HG03135 (cell line): ENCODE data around the gene TBCCD1.
"Not testable (repeated sequence)": the region's sequence is repeated elsewhere in the genome, so short reads cannot be mapped to it uniquely, and the experiment has no call there.

Source experiments
- ATAC-seq: cut with Tn5 transposase; IDR thresholded peaks from one replicate; pipeline ENCODE4 v1.9.1; 2021; ENCODE audit warnings: mild to moderate bottlenecking, moderate library complexity; ENCODE audit not compliant: unreplicated experiment

Gene TBCCD1

DNA sequence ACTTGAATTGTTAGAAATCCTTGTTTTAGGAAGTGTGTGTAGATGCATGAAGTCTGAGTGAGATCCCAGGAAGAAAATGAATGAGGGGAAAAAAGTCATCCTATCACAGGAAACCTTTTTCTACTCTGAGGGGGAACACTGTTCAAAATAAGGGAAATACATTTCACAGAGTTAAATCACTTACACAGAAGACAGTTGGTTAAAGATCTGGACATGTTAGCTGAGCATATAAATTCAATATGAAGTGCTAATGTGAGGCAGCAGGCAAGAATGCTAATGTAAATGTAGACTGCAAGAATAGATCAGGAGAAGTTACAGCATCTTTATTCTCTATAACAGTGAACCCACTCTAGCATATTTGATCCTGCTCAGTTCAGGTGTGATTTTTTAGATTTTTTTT is 2.6 kb downstream of the TBCCD1 start:
- ATAC-seq = no peak

DNA sequence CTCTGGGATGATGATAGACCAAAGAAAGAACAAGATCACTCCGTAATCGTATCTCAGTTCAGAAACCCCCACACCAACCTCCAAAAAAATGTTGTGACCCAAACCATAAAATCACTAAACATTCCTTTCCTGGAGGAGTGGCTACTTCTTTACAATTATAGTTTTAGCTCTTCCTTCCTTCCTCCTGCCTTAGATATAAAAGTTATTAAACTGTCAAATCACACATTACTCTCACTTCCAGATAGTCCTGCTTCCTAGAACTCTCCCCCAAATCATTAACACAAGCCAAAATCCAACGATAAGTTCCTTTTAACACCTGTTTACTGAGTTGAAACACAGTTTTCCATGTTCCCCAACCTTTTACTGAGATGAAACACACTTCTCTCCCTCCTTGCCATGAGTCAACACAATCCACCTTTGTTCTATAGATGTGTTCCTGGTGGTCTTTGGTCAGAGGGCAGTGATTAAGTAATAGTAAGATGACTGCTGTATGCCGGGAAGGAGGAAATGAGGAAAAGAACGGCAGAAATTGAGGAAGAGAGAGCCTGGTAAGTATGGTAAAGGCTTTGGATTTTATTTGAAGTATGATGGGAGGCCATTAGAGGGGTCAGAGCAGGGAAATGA is 14.6 kb downstream of the TBCCD1 start:
- ATAC-seq = no peak

DNA sequence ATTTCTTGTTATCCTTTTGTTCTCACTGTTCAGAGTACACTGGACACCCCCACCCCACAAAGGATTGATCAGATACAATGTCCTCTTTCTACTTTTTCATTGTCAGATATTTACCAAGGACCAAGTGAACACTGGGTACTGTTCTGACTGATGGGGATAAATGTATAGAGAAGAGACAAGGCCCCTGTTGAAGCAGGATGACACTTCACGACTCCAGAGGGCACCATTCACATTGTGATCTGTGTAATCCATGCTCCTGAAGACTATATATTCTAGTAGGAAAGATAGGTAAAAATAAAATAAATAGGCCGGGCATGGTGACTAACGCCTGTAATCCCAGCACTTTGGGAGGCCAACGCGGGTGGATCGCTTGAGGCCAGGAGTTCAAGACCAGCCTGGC is 15.8 kb downstream of the TBCCD1 start:
- ATAC-seq = no peak

DNA sequence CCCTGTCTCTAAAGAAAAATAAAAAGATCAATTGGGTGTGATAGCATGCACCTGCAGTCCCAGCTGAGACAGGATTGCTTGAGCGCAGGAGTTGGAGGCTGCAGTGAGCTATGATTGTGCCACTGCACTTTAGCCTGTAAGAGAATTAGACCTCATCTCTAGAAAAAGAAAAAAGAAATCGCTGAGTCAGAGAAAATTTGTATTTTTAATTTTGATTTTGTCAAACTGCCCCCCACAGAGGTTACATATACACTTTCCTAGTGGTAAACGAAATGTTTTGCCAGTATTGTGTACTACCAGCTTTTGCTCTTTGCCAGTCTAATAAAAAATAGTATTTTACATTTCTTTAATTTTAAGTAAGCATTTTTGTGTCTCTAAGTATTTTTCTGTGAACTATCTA is 17.6 kb downstream of the TBCCD1 start:
- no peak for ATAC-seq

DNA sequence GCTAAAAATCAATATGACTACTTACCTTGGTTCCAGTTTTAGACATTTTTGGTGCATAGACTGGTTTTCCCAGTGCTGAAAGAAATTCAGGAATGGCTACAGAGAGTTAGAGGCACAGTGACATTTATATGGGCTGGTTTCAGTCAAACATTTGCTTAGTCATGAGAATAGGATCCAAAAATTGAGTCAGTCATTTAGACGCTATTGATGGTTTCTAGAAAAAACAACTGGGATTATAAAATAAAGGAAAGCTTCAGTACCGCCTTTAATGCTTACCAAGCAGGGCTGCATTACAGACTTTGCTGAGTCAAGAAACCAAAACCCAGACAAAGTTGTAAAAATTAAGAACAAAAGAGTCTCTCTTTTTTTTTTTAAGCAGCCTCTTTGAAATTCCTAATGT is 22.9 kb downstream of the TBCCD1 start, which contains the start of gene CRYGS:
TSS of gene CRYGS (minus strand) at position 100 of the 400 bp plus-strand sequence. CDS start at position 46, 54 bp downstream.
- ATAC-seq = no peak

DNA sequence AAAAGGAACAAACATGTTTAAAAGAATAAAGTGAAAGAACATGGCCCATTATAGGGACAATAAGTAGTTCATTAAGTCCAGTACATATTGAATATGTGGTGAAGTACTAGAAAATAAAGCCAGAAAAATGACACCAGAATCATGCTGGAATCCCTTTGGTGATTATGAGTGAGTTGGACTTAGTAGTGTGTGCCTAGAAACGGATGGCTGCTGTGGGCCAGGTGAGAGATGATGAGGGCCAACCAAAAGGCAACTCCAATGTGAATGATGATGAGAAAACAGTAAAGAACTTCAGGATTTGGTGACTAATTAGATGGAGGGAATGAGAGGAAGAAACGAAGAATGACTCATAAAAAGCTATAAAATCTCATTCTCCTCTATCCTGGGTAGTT is 26.3 kb downstream of the TBCCD1 start:
- no peak for ATAC-seq

DNA sequence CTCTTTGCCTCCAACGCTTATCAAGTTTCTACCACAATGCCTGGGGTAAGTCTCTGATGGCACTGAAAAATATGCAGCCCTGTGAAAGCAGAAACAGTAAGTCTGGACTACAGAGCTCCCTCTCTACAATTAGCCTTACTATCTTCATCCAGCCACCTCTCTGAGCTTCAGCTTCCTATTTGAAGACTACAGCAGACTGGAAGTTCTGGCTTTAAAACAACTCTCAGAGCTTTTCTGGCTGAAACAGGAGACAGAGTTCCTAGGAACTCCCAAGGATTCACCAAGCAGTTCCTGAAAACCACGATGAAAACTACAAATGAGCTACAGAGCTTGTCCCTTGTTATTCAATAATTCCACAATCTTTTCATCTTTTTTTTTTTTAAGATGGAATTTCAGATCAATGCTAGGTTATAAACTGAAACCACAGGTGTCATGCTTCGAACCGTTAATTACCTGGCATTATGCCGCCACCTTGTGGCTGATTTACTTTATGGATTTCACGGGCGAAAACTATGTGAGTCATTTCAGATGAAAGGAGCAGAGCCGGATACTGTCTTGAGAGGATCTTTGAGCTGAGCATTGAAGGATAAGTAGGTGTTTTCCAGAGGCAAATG is 26.8 kb downstream of the TBCCD1 start:
- ATAC-seq = peak; percentile 68

DNA sequence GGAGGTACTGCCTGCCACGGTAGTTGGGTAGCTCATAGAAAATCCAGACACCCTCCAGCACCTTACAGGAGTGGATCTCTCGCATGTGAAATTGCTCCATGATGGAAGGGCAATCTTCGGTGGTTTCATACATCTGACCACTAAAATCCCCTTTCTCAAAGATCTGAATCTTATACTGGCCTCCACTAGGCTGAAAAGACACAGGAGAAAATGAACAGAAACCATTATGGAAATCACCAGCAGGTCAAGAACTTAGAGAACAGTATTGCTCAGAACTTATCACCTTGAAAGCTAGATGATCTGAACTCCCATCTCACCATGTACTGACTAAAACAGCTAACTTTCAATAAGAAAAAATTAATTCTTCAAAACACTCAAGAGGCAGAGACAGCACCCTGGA is 28.4 kb downstream of the TBCCD1 start:
- ATAC-seq = no peak

DNA sequence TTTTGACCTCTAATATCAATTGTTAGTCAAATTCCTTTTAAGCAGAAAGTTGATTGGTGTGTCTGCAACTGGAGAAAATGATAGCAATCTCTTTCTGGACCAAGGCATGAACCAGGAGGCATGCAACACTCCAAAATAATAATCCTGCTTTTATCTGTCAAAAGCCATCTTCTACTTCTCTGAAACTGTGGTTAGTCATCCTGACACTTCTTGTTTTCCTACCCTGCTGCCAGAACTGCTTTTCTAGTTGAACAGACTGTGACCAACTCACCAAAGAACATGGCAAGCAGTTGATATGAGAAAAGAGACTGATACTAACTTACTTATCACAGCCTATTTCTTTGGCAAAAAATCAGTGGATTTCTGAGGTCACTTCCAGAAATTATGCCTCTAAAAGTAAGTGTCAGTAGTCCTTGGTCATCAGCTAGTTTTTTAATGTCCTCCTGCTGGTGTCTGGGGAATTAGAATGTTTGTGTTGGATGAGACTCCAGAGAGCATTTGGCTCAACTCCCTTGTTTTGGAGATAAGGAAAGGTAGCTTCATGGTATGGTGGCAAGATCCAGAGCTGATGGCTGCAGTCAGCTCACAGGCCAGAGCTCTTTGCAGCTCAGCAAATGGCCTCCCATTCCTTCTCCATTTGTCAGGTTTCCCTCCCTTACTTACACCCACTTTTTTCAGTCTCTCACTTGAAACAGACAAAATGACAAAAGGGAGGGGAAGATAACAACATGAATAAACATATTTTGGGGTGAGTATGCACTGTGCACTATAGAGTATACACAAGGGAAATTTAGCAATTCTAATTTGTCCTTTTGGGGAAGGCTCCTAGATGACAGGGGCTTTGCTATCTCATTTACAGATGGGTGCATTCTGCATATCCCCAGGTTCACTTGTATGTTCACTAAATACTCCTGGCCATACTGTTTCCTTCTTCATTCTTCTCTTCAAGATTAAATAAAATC is 30.0 kb downstream of the TBCCD1 start:
- no peak for ATAC-seq

DNA sequence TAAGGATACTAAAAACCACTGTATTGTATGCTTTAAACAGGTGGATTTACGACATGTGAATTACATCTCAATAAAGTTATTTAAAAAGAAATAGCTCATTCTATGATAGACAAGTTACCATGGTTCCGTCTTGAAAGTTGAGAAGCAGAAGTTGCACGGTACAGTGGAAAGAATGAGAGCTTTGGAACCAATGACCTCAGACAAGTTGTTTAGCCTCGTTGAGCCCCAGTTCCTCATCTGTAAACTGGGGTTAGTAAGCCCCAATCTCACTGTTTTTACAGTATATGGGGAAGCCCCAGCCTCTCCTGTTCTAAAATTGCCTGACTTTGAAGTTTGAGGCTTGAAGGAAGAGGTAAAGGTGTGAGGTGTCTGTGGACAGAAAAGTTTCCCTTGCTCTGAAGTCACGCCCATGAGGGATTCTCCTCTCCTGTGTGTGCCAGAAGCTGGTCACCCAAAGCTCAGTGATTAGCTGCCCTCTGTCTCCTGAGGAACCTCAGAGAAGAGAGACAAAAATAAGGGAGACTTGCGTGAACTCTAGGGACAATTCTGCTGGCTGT is 32.9 kb downstream of the TBCCD1 start:
- peak; percentile 81 for ATAC-seq

DNA sequence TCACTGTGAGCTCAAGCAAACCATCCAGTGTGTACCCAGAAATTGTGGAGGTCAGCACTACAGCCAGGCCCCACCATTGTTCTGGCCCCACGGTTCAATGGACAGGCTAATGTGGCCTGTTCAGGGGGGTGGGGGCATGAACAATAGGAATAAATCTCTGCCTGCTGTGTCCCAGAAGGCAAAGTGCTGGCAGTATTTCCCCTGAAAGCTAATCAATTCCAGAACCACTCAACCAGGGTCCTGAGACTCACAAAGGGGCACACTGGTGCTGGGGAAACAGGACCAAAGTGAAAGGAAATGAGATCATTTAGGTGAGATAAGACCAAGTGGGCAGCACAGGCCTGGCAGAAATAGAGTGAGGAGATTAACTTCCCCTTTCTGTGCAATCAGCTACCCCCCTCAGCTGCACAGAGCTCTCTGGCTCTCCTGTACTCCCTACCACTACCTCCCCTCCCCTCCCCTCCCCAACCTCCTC is 34.5 kb downstream of the TBCCD1 start:
- ATAC-seq = peak; percentile 65

DNA sequence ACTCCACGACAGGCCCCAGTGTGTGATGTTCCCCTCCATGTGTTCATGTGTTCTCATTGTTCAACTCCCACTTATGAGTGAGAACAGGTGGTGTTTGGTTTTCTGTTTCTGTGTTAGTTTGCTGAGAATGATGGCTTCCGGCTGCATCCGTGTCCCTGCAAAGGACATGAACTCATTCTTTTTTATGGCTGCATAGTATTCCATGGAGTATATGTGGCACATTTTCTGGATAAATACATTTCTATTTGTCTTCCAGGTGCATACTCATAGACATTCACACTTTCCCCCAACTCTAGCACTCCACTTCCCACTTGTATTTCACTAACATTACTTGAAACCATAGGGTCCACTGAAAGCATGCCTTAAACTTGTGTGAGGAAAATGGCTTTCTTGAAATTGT is 35.4 kb downstream of the TBCCD1 start:
- ATAC-seq = not testable (repeated sequence)

DNA sequence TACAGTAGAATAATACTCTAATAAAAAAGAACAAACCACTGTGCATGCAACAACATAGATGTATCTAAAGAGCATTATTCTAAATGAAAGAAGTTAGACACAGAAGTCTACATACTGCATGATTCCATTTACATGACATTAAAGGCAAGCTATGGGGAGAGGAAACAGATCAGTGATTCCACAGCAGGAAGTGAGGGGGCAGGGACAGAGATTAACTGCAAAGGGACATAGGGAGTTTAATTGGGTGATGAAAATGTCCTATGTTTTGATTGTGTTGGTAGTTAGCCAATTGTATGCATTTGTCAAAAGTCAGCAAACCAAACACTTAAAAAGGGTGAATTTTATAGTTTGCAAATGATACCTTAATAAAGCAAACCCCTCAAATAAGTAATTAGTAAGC is 36.7 kb downstream of the TBCCD1 start:
- ATAC-seq = no peak

DNA sequence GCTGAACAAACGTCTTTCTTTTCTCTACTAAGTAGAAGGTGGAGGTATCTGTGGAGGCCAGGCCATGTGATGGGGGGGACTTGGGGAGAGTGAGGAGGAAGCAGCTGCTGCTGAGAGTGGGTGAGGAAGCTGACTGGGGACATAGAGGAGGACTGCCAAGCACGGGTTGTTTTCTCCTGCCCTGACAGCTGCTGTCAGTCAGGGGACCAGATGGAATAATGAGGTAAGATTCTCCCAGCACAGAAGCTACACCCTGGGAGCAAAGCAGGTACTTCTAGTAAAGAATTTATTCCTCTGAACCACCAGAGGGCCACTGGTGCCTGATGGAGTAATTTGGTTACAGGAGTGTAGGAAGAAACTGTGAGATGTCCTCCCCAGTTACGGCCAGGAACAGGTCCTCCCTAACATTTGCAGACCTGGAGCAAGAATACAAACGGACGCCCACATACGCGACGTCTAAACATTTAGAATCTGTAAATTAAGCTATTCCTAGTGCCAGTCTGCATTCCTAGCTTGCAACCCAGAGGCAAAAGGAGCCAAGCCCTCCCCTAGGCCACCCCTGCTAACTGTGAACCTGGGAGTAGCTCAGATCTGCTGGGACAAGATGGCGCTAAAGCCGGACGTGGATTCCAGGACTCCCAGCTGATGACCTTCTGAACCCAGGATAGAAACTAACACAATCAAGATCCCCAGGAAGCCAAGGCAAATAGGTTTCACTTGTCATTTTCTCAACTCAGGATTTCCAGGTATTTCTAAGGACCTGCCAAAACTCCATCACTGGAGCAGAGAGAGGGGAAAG is 37.7 kb downstream of the TBCCD1 start:
- ATAC-seq = no peak

DNA sequence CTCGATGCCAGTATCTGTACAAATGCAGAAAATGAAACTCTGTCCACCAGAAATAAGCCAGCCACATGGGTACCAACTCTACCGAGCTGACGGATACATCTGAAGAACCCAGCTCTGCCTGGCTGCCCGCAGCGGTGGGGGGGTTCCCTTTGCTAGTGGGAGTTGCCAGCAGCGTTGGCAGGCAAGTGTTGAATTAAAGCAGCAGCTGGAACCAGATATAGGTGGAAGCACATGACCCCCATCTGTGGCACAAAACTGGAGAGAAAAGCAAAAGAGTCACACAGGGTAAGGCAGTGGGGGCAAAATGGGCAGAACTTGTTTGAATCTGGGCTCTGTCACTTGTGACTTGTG is 40.9 kb downstream of the TBCCD1 start:
- ATAC-seq = no peak

DNA sequence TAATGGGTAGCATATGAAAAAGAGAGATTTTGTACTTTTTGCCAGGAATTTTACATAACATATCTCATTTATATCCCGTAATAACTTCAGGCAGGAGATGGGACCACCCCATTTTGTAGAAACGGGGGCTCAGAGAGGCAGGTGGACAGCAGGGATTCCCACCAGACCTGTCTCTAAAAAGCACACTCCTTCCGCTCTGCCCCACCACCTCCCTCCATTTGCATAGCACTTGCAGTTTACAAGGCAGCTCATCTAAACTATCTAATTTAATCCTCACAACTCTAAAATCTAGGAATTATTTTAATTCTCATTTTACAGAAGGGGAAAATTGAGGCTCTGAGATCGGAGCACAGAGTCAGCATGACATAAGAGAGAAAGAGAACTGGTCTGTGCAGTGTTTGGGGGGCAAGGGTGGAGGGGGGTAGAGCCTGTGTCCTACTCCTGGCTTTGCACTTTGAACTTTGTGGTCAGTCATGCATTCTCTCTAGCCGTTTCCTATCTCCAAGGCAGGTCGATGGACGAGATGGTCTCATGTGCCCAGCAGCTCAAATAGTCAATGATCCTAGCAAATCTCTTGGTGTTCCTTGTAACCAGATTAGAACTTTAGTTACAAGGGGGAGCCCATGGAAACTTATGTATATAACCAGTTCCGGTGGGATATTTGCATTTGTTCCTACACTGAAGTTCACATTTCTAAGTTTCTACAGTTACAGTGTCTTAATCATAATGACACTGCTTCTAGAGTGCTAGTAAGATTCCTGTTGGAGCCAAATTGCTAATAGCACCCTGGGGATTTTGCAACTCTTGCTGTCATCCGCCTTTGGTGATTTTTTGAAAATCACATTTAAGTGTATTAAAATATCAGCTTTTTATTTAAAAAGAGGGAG is 41.5 kb downstream of the TBCCD1 start:
- ATAC-seq = no peak

DNA sequence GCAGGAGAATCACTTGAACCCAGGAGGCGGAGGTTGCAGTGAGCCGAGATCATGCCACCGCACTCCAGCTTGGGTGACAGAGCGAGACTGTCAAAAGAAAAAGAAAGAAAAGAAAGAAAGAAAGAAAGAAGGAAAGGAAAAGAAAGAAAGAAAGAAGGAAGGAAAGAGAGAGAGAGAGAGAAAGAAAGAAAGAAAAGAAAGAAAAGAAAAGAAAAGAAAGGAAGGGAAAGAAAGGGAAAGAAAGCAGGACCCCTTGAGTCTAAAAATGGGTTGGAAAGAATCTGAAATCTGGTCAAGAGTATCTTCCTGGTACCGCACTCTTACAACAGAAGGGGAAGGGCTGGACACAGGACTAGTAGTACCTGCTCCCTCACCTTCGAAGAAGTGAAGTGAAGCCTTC is 42.5 kb downstream of the TBCCD1 start:
- ATAC-seq = no peak

DNA sequence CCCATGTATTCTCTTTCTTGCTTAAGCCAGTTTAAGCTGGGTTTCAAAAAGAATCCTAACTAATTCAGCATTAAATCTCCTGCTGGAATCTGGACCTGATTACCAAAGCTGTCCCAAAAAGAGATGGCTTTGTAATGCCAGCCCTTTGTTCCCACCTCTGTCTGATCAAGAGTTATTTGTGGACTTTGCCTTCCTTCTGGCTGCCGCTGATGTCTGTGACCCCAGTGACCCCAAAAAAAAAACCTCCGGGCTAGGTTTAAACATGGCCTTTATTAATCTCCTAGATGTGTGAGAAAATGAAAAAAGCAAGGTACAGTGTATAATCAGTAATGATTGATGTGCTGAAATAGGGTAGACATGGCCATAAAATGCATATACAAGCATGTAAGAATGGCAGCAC is 43.7 kb downstream of the TBCCD1 start:
- no peak for ATAC-seq

DNA sequence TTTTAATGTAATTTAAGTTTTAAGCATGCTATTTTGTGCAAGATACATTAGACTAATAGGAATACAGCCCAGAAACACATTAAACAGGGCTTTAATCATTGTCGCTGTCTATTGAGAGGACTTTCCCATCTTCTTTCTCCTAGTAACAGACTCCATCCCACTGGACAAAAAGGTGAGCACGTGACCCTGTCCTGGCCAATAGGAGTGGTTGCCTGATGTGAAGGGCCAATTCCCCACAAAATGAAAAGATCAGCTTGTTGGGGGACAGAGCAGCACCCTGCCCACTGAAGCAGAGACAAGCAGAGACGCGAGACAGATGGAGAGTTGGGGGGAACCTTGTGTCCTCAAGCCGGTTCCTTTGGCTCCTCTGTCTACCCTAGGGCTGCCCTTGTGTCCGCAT is 44.1 kb downstream of the TBCCD1 start:
- ATAC-seq = no peak
